IMR-90 (cell line): ENCODE results near the gene MET.

Experiments used
- BHLHE40 ChIP-seq: fragments of 150-350 bp; IDR thresholded peaks from 2 replicates; pipeline ENCODE4 v1.6.1; 2016; ENCODE audit warnings: mild to moderate bottlenecking, low read depth, low read length
- CEBPB ChIP-seq: IDR thresholded peaks from 2 replicates; pipeline ENCODE4 v1.6.1; 2012; ENCODE audit warnings: low read depth, low read length, improper control_type of control experiment
- CHD1 ChIP-seq: IDR thresholded peaks from 2 replicates; pipeline ENCODE4 v1.6.1; 2012; ENCODE audit warnings: low read depth, low read length, improper control_type of control experiment
- MAFK ChIP-seq: IDR thresholded peaks from 2 replicates; pipeline ENCODE4 v1.6.1; 2012; ENCODE audit warnings: low read depth, low read length, improper control_type of control experiment
- MAZ ChIP-seq: IDR thresholded peaks from 2 replicates; pipeline ENCODE4 v1.6.1; 2012; ENCODE audit warnings: low read depth, mild to moderate bottlenecking, low read length, improper control_type of control experiment, moderate library complexity, borderline replicate concordance
- MXI1 ChIP-seq: IDR thresholded peaks from 2 replicates; pipeline ENCODE4 v1.6.1; 2012; ENCODE audit warnings: low read depth, mild to moderate bottlenecking, low read length, moderate library complexity, borderline replicate concordance
- POLR2A ChIP-seq: IDR thresholded peaks from 2 replicates; pipeline ENCODE4 v1.6.1; 2012; ENCODE audit warnings: mild to moderate bottlenecking, low read depth, low read length
- RCOR1 ChIP-seq: IDR thresholded peaks from 2 replicates; pipeline ENCODE4 v1.6.1; 2012; ENCODE audit warnings: mild to moderate bottlenecking, low read length, improper control_type of control experiment; ENCODE audit not compliant: insufficient replicate concordance
- RFX5 ChIP-seq: IDR thresholded peaks from 2 replicates; pipeline ENCODE4 v1.8.0; 2012; ENCODE audit warnings: low read depth, mild to moderate bottlenecking, low read length, moderate library complexity
- SMC3 ChIP-seq: fragments of 150-350 bp; IDR thresholded peaks from 2 replicates; pipeline ENCODE4 v1.6.1; 2016; ENCODE audit warnings: low read depth, mild to moderate bottlenecking, antibody characterized with exemption, low read length, moderate library complexity
- TF ChIP-seq, protein P1 (sequence below): conservative IDR thresholded peaks from 2 replicates; pipeline ENCODE4 v1.5.1; 2012; ENCODE audit warnings: mild to moderate bottlenecking, low read depth, low read length, improper control_type of control experiment
- TF ChIP-seq, protein P2 (sequence below): fragments of 150-350 bp; IDR thresholded peaks from 2 replicates; pipeline ENCODE4 v1.6.1; 2016; ENCODE audit warnings: low read depth, mild to moderate bottlenecking, low read length, moderate library complexity, borderline replicate concordance
- TF ChIP-seq, protein P3 (sequence below): fragments of 150-350 bp; IDR thresholded peaks from 2 replicates; pipeline ENCODE4 v1.6.1; 2017; ENCODE audit warnings: mild to moderate bottlenecking, antibody characterized with exemption, low read length, low read depth

DNA sequence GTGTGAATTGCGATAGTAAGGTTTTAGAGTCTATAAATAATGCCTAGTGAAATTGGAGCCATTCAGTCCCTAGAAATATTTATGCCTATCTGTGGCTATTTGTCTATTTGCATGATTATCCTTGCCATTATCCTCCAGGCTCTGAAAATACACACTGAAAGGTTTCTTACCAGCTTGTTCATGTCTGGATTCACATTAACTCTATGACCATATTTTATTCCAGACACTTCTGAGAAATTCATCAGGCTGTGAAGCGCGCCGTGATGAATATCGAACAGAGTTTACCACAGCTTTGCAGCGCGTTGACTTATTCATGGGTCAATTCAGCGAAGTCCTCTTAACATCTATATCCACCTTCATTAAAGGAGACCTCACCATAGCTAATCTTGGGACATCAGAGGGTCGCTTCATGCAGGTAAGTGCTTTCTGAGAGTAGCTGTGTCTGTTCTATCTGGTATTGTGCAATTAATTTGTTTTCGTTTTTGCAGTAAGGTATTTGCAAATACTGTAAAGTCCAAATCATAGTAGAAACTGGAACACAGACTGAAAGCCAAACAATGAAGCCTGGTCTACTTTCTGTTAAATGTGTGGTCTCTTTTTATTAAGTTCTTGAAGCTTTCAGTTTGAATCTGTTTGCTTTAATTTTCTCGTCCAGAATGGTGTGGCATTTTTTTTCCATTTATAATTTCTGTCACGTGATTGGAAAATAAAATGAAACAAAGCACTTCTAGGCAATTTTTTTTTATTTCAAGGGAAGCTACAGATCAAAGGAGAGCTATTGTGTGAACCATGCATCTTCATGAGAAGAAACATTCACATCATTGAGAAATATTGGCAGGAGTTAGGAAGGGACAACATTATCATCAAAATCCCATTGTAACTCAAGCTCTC lies 59.7 kb downstream of the MET start:
- TF ChIP-seq, protein P1, sequence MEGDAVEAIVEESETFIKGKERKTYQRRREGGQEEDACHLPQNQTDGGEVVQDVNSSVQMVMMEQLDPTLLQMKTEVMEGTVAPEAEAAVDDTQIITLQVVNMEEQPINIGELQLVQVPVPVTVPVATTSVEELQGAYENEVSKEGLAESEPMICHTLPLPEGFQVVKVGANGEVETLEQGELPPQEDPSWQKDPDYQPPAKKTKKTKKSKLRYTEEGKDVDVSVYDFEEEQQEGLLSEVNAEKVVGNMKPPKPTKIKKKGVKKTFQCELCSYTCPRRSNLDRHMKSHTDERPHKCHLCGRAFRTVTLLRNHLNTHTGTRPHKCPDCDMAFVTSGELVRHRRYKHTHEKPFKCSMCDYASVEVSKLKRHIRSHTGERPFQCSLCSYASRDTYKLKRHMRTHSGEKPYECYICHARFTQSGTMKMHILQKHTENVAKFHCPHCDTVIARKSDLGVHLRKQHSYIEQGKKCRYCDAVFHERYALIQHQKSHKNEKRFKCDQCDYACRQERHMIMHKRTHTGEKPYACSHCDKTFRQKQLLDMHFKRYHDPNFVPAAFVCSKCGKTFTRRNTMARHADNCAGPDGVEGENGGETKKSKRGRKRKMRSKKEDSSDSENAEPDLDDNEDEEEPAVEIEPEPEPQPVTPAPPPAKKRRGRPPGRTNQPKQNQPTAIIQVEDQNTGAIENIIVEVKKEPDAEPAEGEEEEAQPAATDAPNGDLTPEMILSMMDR: no peak
- TF ChIP-seq BHLHE40 (no peak), RFX5 (no peak), MAZ (no peak), MXI1 (no peak), POLR2A (no peak), CHD1 (no peak), RCOR1 (no peak), SMC3 (no peak), CEBPB (peak; percentile 58), MAFK (no peak)
- TF ChIP-seq, protein P2, sequence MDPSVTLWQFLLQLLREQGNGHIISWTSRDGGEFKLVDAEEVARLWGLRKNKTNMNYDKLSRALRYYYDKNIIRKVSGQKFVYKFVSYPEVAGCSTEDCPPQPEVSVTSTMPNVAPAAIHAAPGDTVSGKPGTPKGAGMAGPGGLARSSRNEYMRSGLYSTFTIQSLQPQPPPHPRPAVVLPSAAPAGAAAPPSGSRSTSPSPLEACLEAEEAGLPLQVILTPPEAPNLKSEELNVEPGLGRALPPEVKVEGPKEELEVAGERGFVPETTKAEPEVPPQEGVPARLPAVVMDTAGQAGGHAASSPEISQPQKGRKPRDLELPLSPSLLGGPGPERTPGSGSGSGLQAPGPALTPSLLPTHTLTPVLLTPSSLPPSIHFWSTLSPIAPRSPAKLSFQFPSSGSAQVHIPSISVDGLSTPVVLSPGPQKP: no peak
- TF ChIP-seq, protein P3, sequence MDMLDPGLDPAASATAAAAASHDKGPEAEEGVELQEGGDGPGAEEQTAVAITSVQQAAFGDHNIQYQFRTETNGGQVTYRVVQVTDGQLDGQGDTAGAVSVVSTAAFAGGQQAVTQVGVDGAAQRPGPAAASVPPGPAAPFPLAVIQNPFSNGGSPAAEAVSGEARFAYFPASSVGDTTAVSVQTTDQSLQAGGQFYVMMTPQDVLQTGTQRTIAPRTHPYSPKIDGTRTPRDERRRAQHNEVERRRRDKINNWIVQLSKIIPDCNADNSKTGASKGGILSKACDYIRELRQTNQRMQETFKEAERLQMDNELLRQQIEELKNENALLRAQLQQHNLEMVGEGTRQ: no peak
